Calu3 (cell line): ENCODE measurements around the gene HRK. TPM values are rescaled to one million over a fixed set of nuclear protein-coding genes. Genes with fewer than 3 reads are reported as not detected.

ENCODE experiments used
- BruUV-seq: library from RNA; stranded (reverse); fragments of 400-500 nt; replicated peaks from 2 replicates; lab custom pipeline; 2021; lab: Mats Ljungman, UMichigan
- CTCF ChIA-PET: fragments of 300-600 bp; sonication (Branson Sonifier 250); formaldehyde crosslinking; loops from one replicate; lab custom pipeline; 2022; ENCODE audit warnings: antibody characterized with exemption; lab: Charles Lee
- DNase-seq: peaks from one replicate; pipeline ENCODE4 v3.0.0; 2022
- H3K27ac Mint-ChIP-seq: one replicate; pipeline ENCODE4 v1.8.0; 2022; ENCODE audit warnings: mixed read lengths; ENCODE audit not compliant: unreplicated experiment
- H3K27me3 Mint-ChIP-seq: one replicate; pipeline ENCODE4 v1.8.0; 2022; ENCODE audit warnings: mixed read lengths; ENCODE audit not compliant: unreplicated experiment
- H3K36me3 Mint-ChIP-seq: one replicate; pipeline ENCODE4 v1.8.0; 2022; ENCODE audit warnings: mild to moderate bottlenecking, moderate library complexity, mixed read lengths; ENCODE audit not compliant: insufficient read depth, unreplicated experiment
- H3K4me1 Mint-ChIP-seq: one replicate; pipeline ENCODE4 v1.8.0; 2022; ENCODE audit warnings: mild to moderate bottlenecking, low read depth, mixed read lengths; ENCODE audit not compliant: unreplicated experiment
- H3K4me3 Mint-ChIP-seq: one replicate; pipeline ENCODE4 v1.8.0; 2022; ENCODE audit warnings: mild to moderate bottlenecking, low read depth, moderate library complexity, mixed read lengths; ENCODE audit not compliant: unreplicated experiment
- H3K9me3 Mint-ChIP-seq: one replicate; pipeline ENCODE4 v1.8.0; 2022; ENCODE audit warnings: low read depth, mixed read lengths; ENCODE audit not compliant: unreplicated experiment
- intact Hi-C: fragments of 100-400 bp; cut with micrococcal nuclease; formaldehyde crosslinking; loops from one replicate; pipeline ENCODE4 v1.10.0; 2022; ENCODE audit not compliant: unreplicated experiment
- total RNA-seq: library from RNA; stranded (reverse); gene quantifications from 2 replicates; pipeline ENCODE4 v1.2.3, GENCODE V29; 2022
- TF ChIP-seq, protein P1 (sequence below): fragments of 200-600 bp; IDR thresholded peaks from one replicate; pipeline ENCODE4 v1.8.0; 2022; ENCODE audit warnings: antibody characterized with exemption; ENCODE audit not compliant: unreplicated experiment

HRK gene
- total RNA-seq, 1 experiment from 2014 or later: not detected

DNA sequence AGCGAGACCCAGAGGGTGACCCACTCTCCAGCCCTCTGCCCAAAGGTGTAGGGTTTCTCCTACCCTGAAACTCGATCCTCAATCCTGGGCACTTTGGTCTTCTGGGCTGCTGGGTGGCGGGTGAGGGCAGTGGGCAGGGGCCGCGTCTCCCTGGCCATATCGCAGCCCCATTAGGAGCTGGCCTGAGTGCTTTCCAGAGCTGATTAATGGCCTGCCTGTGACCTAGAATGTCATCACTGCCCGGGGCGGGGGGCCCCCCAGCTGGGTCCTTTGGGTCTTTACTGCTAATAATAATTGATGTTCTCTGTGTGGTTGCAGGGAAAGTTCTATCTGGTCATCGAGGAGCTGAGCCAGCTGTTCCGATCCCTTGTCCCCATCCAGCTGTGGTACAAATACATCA, 47.8 kb downstream of the HRK start:
- Mint-ChIP-seq H3K4me1 (no peaks in the 10 kb centered on the region), H3K4me3 (no peak overlapping the region), H3K36me3 (no peaks in the 10 kb centered on the region), H3K27ac (no peak overlapping the region), H3K27me3 (no peaks in the 10 kb centered on the region), H3K9me3 (no peaks in the 10 kb centered on the region)
- BruUV-seq: no TSS peak
- intact Hi-C loops: no loop called here
- DNase-seq: no peak
- CTCF ChIA-PET: no interaction called here
- TF ChIP-seq, protein P1, sequence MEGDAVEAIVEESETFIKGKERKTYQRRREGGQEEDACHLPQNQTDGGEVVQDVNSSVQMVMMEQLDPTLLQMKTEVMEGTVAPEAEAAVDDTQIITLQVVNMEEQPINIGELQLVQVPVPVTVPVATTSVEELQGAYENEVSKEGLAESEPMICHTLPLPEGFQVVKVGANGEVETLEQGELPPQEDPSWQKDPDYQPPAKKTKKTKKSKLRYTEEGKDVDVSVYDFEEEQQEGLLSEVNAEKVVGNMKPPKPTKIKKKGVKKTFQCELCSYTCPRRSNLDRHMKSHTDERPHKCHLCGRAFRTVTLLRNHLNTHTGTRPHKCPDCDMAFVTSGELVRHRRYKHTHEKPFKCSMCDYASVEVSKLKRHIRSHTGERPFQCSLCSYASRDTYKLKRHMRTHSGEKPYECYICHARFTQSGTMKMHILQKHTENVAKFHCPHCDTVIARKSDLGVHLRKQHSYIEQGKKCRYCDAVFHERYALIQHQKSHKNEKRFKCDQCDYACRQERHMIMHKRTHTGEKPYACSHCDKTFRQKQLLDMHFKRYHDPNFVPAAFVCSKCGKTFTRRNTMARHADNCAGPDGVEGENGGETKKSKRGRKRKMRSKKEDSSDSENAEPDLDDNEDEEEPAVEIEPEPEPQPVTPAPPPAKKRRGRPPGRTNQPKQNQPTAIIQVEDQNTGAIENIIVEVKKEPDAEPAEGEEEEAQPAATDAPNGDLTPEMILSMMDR: no peak

GRCh38 chr12:116832353-116832752, 48.9 kb downstream of the HRK start:
- CTCF ChIA-PET: interaction anchor here (0.6 kb wide), 1 partner anchor 470 kb away, joined by 5 read pairs; no protein-coding TSS in a partner anchor
- no peak overlapping the region for H3K4me3 Mint-ChIP-seq
- no peaks in the 10 kb centered on the region for H3K36me3 Mint-ChIP-seq
- no peaks in the 10 kb centered on the region for H3K27me3 Mint-ChIP-seq
- H3K9me3 Mint-ChIP-seq: no peaks in the 10 kb centered on the region
- TF ChIP-seq, protein P1: no peak
- H3K4me1 Mint-ChIP-seq: no peaks in the 10 kb centered on the region
- no TSS peak for BruUV-seq
- DNase-seq: no peak
- H3K27ac Mint-ChIP-seq: no peak overlapping the region
- intact Hi-C loops: no loop called here

GRCh38 chr12:116827432-116827831, 53.8 kb downstream of the HRK start:
- CTCF ChIA-PET: no interaction called here
- TF ChIP-seq, protein P1: no peak
- Mint-ChIP-seq H3K4me1 (no peaks in the 10 kb centered on the region), H3K4me3 (no peak overlapping the region), H3K27me3 (no peaks in the 10 kb centered on the region), H3K27ac (no peak overlapping the region), H3K36me3 (no peaks in the 10 kb centered on the region), H3K9me3 (no peaks in the 10 kb centered on the region)
- BruUV-seq: no TSS peak
- DNase-seq: no peak
- intact Hi-C loops: no loop called here

DNA sequence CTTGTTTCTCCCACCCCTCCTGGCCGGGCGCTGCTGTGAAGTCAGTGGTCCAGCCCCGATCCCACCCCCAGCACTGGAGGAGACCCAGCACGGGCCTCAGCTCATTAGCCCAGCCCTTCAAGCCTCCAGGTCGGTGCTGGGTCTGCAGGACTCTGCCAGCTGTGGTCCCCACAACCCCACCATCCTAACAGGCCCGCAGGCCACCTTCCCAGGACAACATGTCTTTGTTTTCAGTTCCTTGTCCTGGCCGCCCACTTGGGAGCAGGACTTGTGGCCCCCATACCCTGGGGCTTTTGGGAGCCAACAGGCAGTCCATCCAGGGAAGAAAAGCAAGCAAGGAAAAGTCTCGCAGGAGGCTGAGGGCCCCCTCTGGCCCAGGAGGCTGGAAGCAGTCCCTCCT, 60.0 kb downstream of the HRK start:
- CTCF ChIA-PET: interaction anchor here (1.2 kb wide), 1 partner anchor 24 kb away, joined by 6 read pairs; no protein-coding TSS in a partner anchor
- intact Hi-C loops: no loop called here
- no peak overlapping the region for H3K4me3 Mint-ChIP-seq
- DNase-seq: no peak
- TF ChIP-seq, protein P1: no peak
- no peaks in the 10 kb centered on the region for H3K27me3 Mint-ChIP-seq
- no peak overlapping the region for H3K27ac Mint-ChIP-seq
- H3K4me1 Mint-ChIP-seq: peaks cover 8% of the 10 kb centered on the region
- no peaks in the 10 kb centered on the region for H3K9me3 Mint-ChIP-seq
- H3K36me3 Mint-ChIP-seq: peaks cover 24% of the 10 kb centered on the region
- BruUV-seq: no TSS peak
